CD4-positive, alpha-beta T cell treated with Interleukin-15 for 4 hours (primary cell): ENCODE data around the gene AK3.
"Not testable (repeated sequence)": the region's sequence is repeated elsewhere in the genome, so short reads cannot be mapped to it uniquely, and the experiment has no call there.

ENCODE experiments used
- DNase-seq: peaks from one replicate; pipeline ENCODE4 v3.0.0-alpha.2; 2020; ENCODE audit warnings: low spot score

AK3 gene

GRCh38 chr9:4740638-4741364 is at the start of gene AK3:
Gene AK3, minus strand, starts transcription at chr9:4741202. Its CDS starts 115 bp downstream, at chr9:4741087.
- DNase-seq = peak; percentile 82

GRCh38 chr9:4788703-4789102 is 47.7 kb upstream of the AK3 start:
- DNase-seq = no peak

GRCh38 chr9:4787876-4788275 is 46.9 kb upstream of the AK3 start:
- DNase-seq = no peak

- DNase-seq = no peak
These were observed 45.6 kb upstream of the AK3 start for GRCh38 chr9:4786599-4786998.

GRCh38 chr9:4784403-4784802 is 43.4 kb upstream of the AK3 start:
- DNase-seq = no peak

- not testable (repeated sequence) for DNase-seq
These were observed 42.2 kb upstream of the AK3 start for GRCh38 chr9:4783191-4783590.

- no peak for DNase-seq
These were observed 40.4 kb upstream of the AK3 start for GRCh38 chr9:4781408-4781807.

- no peak for DNase-seq
These were observed 39.6 kb upstream of the AK3 start for GRCh38 chr9:4780651-4781050.

GRCh38 chr9:4774958-4775357 is 34.0 kb upstream of the AK3 start:
- not testable (repeated sequence) for DNase-seq

GRCh38 chr9:4774209-4774608 is 33.2 kb upstream of the AK3 start:
- DNase-seq = no peak

- DNase-seq = no peak
These were observed 30.8 kb upstream of the AK3 start for GRCh38 chr9:4771788-4772187.

- no peak for DNase-seq
These were observed 28.5 kb upstream of the AK3 start for GRCh38 chr9:4769321-4770080.

GRCh38 chr9:4768681-4769080 is 27.7 kb upstream of the AK3 start:
- DNase-seq = no peak

- no peak for DNase-seq
These were observed 23.0 kb upstream of the AK3 start for GRCh38 chr9:4764033-4764432.

- DNase-seq = no peak
These were observed 22.0 kb upstream of the AK3 start for GRCh38 chr9:4762886-4763541.

GRCh38 chr9:4762108-4762885 is 21.3 kb upstream of the AK3 start:
- peak; percentile 85 for DNase-seq

GRCh38 chr9:4760122-4760521 is 19.1 kb upstream of the AK3 start:
- DNase-seq = no peak

- no peak for DNase-seq
These were observed 15.4 kb upstream of the AK3 start for GRCh38 chr9:4756420-4756819.

GRCh38 chr9:4755026-4755609 is 14.1 kb upstream of the AK3 start:
- no peak for DNase-seq

- not testable (repeated sequence) for DNase-seq
These were observed 13.5 kb upstream of the AK3 start for GRCh38 chr9:4754530-4754929.

- peak; percentile 53 for DNase-seq
These were observed 9.1 kb upstream of the AK3 start for GRCh38 chr9:4750023-4750673.
